GM18502 (cell line): ENCODE measurements around the gene PDHX.

Experiments used
- ATAC-seq: cut with Tn5 transposase; IDR thresholded peaks from one replicate; pipeline ENCODE4 v1.9.1; 2021; ENCODE audit warnings: mild to moderate bottlenecking; ENCODE audit not compliant: unreplicated experiment, poor library complexity

The PDHX gene

DNA sequence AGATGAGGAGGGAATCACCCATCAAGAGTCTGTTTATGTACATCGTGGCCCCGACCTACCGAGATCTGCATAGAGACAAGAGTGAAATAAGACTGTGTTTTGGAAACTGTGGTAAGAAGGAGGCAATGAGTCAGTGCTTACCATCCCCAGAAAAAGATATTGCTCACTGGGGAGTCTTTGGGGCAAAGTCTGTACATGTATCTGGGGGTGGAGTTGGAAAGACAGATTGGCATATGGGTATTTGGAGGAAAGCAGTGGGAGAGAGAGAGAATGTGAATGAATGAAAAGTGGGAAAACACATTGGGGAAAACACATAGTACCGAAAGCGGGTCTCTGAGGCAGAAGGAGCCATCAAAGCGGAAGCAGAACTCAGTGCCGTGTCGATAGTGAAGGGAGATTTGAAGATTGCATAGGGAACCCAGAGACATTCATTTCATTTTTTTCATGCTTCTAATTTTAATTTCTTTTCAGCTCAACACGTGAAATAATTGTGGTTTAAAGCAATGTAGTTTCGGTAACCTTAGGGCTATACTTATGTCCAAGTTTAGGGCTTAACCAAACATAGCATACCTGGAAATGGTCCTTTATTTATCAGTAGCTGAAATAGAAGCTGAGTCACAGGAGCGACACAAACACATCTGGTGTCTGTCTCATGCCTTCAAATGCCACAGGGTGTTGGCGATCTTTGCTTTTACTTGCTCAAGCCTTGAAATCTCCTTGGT lies 124.0 kb downstream of the PDHX start:
- peak; percentile 76 for ATAC-seq

DNA sequence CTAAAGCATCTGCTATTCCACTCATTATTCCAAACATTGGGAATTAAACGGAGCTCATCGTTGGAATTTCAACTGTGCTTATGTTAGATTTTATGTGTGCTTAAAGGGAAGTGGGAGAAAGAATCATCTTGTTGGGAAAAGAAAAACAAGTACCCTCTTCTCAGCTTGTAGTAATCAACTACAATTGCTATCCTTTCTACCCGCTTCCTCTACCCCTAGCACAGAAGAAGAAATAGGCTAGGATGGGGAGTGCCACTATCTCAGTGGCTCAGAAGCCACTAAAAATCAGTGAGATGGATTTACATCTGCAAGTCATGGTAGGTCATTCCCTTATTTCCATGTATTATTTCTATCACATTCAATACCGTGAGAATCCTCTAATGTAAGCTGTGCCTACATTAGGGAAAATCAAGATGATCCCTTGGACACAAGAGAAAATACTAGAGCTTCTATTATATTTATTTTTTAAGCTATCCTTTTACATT lies 124.7 kb downstream of the PDHX start:
- ATAC-seq = no peak

DNA sequence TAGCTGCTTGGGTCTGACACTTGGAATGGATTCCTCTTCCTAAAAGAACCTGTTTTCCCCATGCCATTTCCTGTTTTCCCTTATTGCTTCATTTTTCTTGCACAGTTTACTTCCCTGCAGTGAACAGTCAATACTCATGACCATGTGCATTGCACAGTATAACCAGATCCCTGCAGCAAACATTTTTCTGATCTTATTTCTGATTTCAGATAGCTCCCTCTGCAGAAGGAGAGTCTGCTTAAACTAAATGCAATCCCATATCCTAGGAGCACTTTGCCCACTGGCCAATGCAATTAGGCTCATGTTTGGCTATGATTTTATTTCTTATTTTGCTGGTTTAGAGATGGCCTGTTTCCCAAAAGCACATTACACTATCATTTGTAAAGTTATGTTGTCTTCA lies 125.8 kb downstream of the PDHX start:
- ATAC-seq = no peak

DNA sequence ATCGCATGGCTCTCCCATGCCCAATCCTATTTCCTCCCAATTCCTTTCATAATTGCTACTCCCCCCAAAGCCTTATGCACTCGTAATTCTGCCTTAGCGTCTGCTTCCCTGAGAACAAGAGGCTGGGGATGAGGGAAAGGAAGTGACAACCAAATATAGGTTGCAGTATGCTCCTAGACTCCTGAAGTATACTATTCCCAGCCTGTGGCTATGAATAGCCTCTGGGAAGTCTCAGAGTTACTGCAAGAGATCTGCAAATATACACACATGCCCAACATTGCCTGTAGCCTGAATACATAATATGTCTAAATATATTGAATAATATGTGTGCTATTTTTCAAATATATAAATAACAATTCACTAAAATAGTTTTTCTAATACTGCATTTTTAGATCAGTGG lies 126.5 kb downstream of the PDHX start:
- ATAC-seq = no peak

DNA sequence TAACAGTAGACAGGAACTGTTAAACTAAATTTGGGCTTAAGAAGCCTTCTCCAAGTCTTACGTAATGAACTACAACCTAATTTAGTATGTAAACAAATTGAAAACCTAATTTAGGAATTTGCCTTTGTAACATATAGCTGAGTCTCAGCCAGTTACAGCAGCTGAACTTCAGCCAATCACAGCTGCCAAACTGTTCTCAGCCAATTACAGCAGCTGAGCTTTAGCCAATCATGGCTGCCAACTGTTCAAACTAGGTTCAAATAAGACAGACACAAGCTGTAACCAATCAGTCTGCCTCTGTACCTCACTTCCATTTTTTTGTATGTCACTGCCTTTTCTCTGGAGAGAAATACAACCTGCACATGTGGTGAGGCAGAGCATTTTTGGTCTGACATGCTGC lies 127.5 kb downstream of the PDHX start:
- ATAC-seq = no peak

DNA sequence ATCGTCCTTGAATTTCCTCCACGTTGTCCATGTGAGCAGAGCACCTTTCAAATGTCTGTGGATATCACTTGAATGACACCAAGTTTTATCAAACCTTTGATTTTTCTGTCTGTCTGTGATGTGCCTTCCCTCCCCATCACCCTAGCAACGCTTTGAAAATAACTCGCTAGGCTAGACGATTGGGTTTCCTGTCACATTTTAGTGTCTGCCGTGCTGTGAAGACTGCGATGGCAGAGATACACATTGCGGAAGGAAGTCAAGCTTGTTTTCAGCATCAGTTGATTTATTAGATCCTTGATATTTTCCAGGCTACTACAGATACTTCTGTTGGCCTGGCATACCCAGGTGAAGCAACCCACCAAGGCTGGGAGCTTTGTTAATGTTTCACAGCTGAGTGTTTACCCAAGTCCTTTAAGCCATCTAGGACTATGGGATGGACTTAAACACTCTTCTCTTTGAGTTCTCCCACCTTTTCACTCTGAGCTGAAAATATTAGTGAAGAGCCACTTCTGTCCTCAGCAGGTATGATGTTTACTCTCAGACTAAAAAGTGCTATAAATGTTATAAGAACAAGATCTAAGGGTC lies 128.9 kb downstream of the PDHX start:
- ATAC-seq = peak; percentile 52
